Astrocyte (in vitro differentiated cells and primary cell): ENCODE measurements around the gene CPSF6. TPM values are rescaled to one million over a fixed set of nuclear protein-coding genes. Genes with fewer than 3 reads are reported as not detected.

Experiments
- DNase-seq: peaks from one replicate; pipeline ENCODE4 v3.0.0-alpha.2; 2010; ENCODE audit warnings: low read depth
- FAIRE-seq: peaks from 2 replicates; lab custom pipeline; 2011; peaks lifted over from hg19 to GRCh38; lab: Jason Lieb, UNC
- H2AFZ ChIP-seq: 2 replicates; pipeline ENCODE4 v1.6.0; 2012; ENCODE audit warnings: low read depth, low read length, inconsistent platforms
- H3K27ac ChIP-seq: 2 replicates; pipeline ENCODE4 v1.5.1; 2011; ENCODE audit warnings: low read depth, low read length, inconsistent platforms
- H3K27me3 ChIP-seq: 2 replicates; pipeline ENCODE4 v1.6.0; 2011; ENCODE audit warnings: low read length, inconsistent platforms; ENCODE audit not compliant: insufficient read depth
- H3K36me3 ChIP-seq: 2 replicates; pipeline ENCODE4 v1.5.1; 2011; ENCODE audit warnings: low read length, inconsistent platforms; ENCODE audit not compliant: insufficient read depth
- H3K4me1 ChIP-seq: 2 replicates; pipeline ENCODE4 v1.5.1; 2011; ENCODE audit warnings: low read length, inconsistent platforms; ENCODE audit not compliant: insufficient read depth
- H3K4me2 ChIP-seq: 2 replicates; pipeline ENCODE4 v1.6.0; 2012; ENCODE audit warnings: low read length, inconsistent platforms
- H3K4me3 ChIP-seq: 2 replicates; pipeline ENCODE4 v1.5.1; 2011; ENCODE audit warnings: low read depth, mild to moderate bottlenecking, low read length, inconsistent platforms; ENCODE audit not compliant: insufficient read depth
- H3K79me2 ChIP-seq: 2 replicates; pipeline ENCODE4 v1.6.0; 2012; ENCODE audit warnings: mild to moderate bottlenecking, low read length, inconsistent platforms; ENCODE audit not compliant: insufficient read depth
- H3K9ac ChIP-seq: 2 replicates; pipeline ENCODE4 v1.6.0; 2012; ENCODE audit warnings: mild to moderate bottlenecking, low read length, inconsistent platforms
- H3K9me3 ChIP-seq: 2 replicates; pipeline ENCODE4 v1.5.1; 2012; ENCODE audit warnings: low read depth, mild to moderate bottlenecking, low read length, inconsistent platforms; ENCODE audit not compliant: insufficient read depth
- H4K20me1 ChIP-seq: 2 replicates; pipeline ENCODE4 v1.6.0; 2012; ENCODE audit warnings: low read length, inconsistent platforms; ENCODE audit not compliant: insufficient read depth
- H3K27ac Mint-ChIP-seq: one replicate; pipeline ENCODE4 v1.8.0; 2021; ENCODE audit warnings: mild to moderate bottlenecking, mixed read lengths; ENCODE audit not compliant: unreplicated experiment
- H3K27me3 Mint-ChIP-seq: one replicate; pipeline ENCODE4 v1.8.0; 2021; ENCODE audit warnings: low read depth, mixed read lengths; ENCODE audit not compliant: unreplicated experiment
- H3K36me3 Mint-ChIP-seq: one replicate; pipeline ENCODE4 v1.8.0; 2021; ENCODE audit warnings: low read depth, mixed read lengths; ENCODE audit not compliant: unreplicated experiment
- H3K4me1 Mint-ChIP-seq: one replicate; pipeline ENCODE4 v1.8.0; 2021; ENCODE audit warnings: low read depth, mixed read lengths; ENCODE audit not compliant: unreplicated experiment
- H3K4me3 Mint-ChIP-seq: one replicate; pipeline ENCODE4 v1.8.0; 2021; ENCODE audit warnings: mild to moderate bottlenecking, moderate library complexity, mixed read lengths; ENCODE audit not compliant: unreplicated experiment
- H3K9me3 Mint-ChIP-seq: one replicate; pipeline ENCODE4 v1.8.0; 2021; ENCODE audit warnings: mild to moderate bottlenecking, mixed read lengths; ENCODE audit not compliant: unreplicated experiment
- EZH2 ChIP-seq: IDR thresholded peaks from 2 replicates; pipeline ENCODE4 v1.6.1; 2012; ENCODE audit warnings: mild to moderate bottlenecking, low read length, inconsistent platforms; ENCODE audit not compliant: insufficient read depth
- total RNA-seq: library from RNA; stranded (reverse); gene quantifications from 2 replicates; pipeline ENCODE4 v1.2.1, GENCODE V29; 2021
- TF ChIP-seq, protein P1 (sequence below): IDR thresholded peaks from 2 replicates; pipeline ENCODE4 v1.5.1; 2011; ENCODE audit warnings: low read depth, mild to moderate bottlenecking, inconsistent platforms, low read length, moderate library complexity; ENCODE audit not compliant: insufficient read depth

The CPSF6 gene
- total RNA-seq, 1 donor from 2014 or later, result 68.3 TPM

DNA sequence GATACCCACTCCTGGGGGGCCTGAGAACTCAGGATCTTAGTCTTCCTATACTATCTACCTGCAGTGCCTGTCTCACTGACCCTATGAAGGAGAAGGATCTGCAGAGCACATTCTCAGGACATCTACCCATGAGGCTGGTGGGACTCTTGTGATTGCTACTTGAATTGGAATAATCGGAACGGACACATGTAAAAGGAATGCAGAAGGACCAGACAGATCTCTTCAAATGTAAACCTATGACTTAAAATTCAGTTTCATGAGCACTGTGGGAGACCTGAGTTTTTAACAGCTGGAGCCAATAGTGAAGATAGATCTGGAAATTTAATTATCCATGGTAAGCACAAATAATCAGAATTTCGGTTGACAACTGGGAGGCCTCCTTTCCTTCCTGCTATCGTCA, 35.2 kb upstream of the CPSF6 start:
- Mint-ChIP-seq H3K27me3 (peaks cover 8% of the 10 kb centered on the region), H3K9me3 (peaks cover 33% of the 10 kb centered on the region), H3K4me1 (no peaks in the 10 kb centered on the region)

GRCh38 chr12:69210661-69211060, 28.7 kb upstream of the CPSF6 start:
- H3K4me3 Mint-ChIP-seq, result no peak overlapping the region
- Histone ChIP-seq H3K4me1 (no peaks in the 10 kb centered on the region), H3K4me2 (no peak overlapping the region), H3K27me3 (no peaks in the 10 kb centered on the region), H3K9ac (no peak overlapping the region), H4K20me1 (no peaks in the 10 kb centered on the region), H3K27ac (no peak overlapping the region), H3K9me3 (no peaks in the 10 kb centered on the region), H3K79me2 (no peaks in the 10 kb centered on the region), H3K36me3 (no peaks in the 10 kb centered on the region), H2AFZ (no peak overlapping the region), H3K4me3 (no peak overlapping the region)
- DNase-seq, result no peak
- no peak for FAIRE-seq
- H3K27ac Mint-ChIP-seq, result no peak overlapping the region
- peaks cover 9% of the 10 kb centered on the region for H3K9me3 Mint-ChIP-seq
- TF ChIP-seq, protein P1, sequence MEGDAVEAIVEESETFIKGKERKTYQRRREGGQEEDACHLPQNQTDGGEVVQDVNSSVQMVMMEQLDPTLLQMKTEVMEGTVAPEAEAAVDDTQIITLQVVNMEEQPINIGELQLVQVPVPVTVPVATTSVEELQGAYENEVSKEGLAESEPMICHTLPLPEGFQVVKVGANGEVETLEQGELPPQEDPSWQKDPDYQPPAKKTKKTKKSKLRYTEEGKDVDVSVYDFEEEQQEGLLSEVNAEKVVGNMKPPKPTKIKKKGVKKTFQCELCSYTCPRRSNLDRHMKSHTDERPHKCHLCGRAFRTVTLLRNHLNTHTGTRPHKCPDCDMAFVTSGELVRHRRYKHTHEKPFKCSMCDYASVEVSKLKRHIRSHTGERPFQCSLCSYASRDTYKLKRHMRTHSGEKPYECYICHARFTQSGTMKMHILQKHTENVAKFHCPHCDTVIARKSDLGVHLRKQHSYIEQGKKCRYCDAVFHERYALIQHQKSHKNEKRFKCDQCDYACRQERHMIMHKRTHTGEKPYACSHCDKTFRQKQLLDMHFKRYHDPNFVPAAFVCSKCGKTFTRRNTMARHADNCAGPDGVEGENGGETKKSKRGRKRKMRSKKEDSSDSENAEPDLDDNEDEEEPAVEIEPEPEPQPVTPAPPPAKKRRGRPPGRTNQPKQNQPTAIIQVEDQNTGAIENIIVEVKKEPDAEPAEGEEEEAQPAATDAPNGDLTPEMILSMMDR, result no peak
- TF ChIP-seq EZH2, result no peak
- no peaks in the 10 kb centered on the region for H3K4me1 Mint-ChIP-seq
- H3K27me3 Mint-ChIP-seq, result no peaks in the 10 kb centered on the region
- no peaks in the 10 kb centered on the region for H3K36me3 Mint-ChIP-seq

More for the DNA sequence above, 35.2 kb upstream of the CPSF6 start:
- H2AFZ ChIP-seq, result no peak overlapping the region
- no peaks in the 10 kb centered on the region for H3K4me1 ChIP-seq
- DNase-seq, result no peak
- H3K4me3 ChIP-seq, result no peak overlapping the region
- H3K36me3 ChIP-seq, result no peaks in the 10 kb centered on the region
- H3K27me3 ChIP-seq, result no peaks in the 10 kb centered on the region
- peaks cover 17% of the 10 kb centered on the region for H3K9me3 ChIP-seq
- Mint-ChIP-seq H3K4me3 (no peak overlapping the region), H3K27ac (no peak overlapping the region), H3K36me3 (peaks cover under 1% of the 10 kb centered on the region)
- FAIRE-seq, result no peak
- no peaks in the 10 kb centered on the region for H4K20me1 ChIP-seq
- no peaks in the 10 kb centered on the region for H3K79me2 ChIP-seq
- TF ChIP-seq, protein P1, result no peak
- no peak for TF ChIP-seq EZH2
- H3K4me2 ChIP-seq, result no peak overlapping the region
- H3K27ac ChIP-seq, result no peak overlapping the region
- no peak overlapping the region for H3K9ac ChIP-seq

- Mint-ChIP-seq H3K27ac (no peak overlapping the region), H3K4me3 (no peak overlapping the region), H3K27me3 (no peaks in the 10 kb centered on the region), H3K9me3 (peaks cover 9% of the 10 kb centered on the region), H3K36me3 (no peaks in the 10 kb centered on the region), H3K4me1 (no peaks in the 10 kb centered on the region)
- H3K4me3 ChIP-seq, result no peak overlapping the region
- no peaks in the 10 kb centered on the region for H3K36me3 ChIP-seq
- no peaks in the 10 kb centered on the region for H3K4me1 ChIP-seq
- H3K27ac ChIP-seq, result no peak overlapping the region
- no peaks in the 10 kb centered on the region for H3K27me3 ChIP-seq
- H2AFZ ChIP-seq, result no peak overlapping the region
- no peak for DNase-seq
- H3K9me3 ChIP-seq, result no peaks in the 10 kb centered on the region
- H4K20me1 ChIP-seq, result no peaks in the 10 kb centered on the region
- H3K79me2 ChIP-seq, result no peaks in the 10 kb centered on the region
- no peak overlapping the region for H3K4me2 ChIP-seq
- no peak for TF ChIP-seq EZH2
- TF ChIP-seq, protein P1, result no peak
- no peak for FAIRE-seq
- no peak overlapping the region for H3K9ac ChIP-seq
Observed at GRCh38 chr12:69211160-69211559, 28.2 kb upstream of the CPSF6 start.
